Hepatic stellate cell (primary cell): Measurements from ENCODE around the gene TPM4.
"Not testable (repeated sequence)": the region's sequence is repeated elsewhere in the genome, so short reads cannot be mapped to it uniquely, and the experiment has no call there.

Source experiments
- DNase-seq: peaks from one replicate; pipeline ENCODE4 v3.0.0; 2011; ENCODE audit warnings: low spot score

TPM4 gene

DNA sequence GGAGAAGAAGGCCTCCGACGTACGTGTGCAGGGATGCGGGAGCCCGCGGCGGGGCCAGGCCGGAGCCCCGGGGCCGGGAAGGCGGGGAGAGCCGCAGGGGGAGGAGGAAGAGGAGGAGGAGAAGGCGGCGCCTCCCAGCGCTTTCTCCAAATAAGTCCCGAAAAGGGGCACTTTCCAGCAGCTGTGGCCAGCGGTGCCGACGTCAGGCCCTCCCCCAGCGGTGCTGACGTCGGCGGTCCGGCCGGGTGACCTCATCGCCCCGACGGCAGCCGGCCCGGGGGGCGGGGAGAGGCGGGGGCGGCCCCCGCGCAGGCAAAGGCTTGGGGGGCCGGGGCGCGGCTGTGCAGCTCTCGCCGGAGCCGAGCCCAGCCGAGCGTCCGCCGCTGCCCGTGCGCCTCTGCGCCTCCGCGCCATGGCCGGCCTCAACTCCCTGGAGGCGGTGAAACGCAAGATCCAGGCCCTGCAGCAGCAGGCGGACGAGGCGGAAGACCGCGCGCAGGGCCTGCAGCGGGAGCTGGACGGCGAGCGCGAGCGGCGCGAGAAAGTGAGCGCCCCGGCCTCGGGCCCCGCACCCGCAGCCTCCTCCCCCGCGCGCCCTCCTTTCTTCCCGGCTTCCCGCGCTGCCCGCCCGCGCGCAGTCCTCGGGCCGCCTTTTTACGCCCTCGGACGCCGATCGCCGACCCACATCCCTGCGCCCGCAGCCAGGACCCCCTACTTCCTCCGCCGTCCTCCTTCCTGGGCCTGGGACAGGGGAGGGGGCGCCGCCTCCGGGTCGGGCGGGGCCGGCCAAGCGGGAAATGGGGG lies at the start of gene TPM4:
Gene TPM4, plus strand, starts transcription at position 342 of the 804 bp plus-strand sequence. Its CDS starts 71 bp downstream, at position 413.
- peak; percentile 90 for DNase-seq

DNA sequence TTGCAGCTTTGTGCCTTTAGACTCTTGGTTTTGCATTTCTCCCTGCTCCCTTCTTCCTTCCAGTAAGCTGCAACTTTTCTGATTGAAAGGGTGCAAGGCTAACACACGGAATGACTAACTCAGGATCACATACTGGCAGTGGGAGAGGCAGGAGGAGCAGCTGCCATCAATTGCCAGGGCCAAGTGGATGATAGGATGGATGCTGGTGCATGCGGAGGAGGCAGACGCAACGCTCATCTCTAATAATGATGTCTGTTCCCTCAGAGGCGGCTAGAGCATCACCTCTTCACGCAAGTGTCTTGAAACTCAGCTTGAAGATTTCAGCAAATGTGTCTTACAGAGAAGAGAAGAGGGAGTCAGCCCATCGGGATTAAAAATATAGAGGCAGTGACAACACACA lies 49.5 kb upstream of the TPM4 start:
- no peak for DNase-seq

DNA sequence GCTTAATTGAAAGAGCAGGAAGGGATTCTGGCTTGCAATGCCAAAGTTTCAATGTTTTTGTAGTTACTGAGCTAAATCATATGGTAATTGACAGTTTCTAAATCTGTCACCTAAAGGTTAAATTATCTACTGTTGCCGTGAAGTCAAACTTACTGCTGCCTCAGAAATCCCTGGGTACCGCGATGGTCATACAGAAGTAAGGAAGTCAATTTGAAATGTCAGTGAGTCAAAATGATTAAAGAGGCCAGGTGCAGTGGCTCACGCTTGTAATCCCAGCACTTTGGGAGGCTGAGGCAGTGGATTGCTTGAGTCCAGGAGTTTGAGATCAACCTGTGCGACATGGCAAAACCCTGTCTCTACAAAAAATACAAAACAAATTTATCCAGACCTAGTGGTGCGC lies 48.8 kb upstream of the TPM4 start:
- DNase-seq: no peak

DNA sequence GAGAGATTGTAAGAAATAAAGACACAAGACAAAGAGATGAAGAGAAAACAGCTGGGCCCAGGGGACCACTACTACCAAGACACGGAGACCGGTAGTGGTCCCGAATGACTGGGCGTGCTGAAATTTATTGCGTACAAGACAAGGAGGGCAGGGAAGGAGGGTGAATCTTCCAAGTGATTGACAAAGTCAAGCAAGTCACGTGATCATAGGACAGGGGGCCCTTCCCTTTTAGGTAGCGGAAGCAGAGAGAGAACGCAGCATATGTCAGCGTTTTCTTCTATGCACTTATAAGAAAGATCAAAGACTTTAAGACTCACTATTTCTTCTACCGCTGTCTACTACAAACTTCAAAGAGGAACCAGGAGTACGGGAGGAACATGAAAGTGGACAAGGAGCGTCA lies 46.1 kb upstream of the TPM4 start:
- not testable (repeated sequence) for DNase-seq

DNA sequence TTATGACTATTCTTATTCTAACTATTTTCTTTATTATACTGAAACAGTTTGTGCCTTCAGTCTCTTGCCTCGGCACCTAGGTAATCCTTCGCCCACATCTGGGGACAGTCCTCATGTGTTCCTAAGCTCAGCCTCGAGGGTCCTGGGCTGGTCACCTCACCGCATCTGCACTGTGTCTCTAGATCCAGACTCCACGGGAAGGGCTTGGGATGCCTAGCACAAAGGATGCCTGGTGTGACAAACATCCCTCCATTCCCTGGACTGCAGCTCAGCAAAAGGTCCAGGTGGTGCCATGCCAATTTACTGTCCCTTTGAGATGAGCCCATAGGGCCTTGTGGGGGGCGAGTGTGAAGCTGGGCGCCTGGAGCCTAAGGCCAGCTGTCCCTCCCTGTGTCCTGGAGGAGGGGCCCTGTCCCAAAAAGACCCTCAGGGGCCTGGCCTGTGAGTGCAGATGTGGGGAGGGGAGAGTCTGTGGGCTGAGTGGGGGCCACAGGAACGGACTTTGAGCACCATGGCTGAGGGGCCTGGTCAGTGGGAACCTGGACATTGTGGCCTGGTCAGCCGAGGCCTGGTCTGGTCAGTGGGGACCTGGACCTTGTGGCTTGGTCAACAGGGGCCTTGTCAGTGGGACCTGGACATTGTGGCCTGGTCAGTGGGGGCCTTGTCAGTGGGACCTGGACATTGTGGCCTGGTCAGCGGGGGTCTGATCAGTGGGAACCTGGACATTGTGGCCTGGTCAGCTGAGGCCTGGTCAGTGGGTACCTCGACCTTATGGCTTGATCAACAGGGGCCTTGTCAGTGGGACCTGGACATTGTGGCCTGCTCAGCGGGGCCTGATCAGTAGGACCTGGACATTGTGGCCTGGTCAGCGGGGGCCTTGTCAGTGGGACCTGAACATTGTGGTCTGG lies 45.1 kb upstream of the TPM4 start:
- DNase-seq: no peak

DNA sequence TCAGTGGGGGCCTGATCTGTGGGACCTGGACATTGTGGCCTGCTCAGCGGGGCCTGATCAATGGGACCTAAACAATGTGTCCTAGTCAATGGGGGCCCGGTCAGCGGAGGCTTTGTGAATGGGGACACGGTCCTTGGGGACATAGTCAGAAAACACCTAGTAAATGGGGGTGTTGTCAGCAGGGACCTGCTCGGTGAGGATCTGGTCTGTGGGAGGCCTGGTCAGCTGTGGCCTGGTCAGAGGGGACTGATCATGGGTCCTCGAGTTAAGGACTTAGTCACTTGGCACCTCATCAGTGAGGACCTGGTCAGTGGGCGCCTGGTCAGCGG lies 44.5 kb upstream of the TPM4 start:
- DNase-seq: no peak

DNA sequence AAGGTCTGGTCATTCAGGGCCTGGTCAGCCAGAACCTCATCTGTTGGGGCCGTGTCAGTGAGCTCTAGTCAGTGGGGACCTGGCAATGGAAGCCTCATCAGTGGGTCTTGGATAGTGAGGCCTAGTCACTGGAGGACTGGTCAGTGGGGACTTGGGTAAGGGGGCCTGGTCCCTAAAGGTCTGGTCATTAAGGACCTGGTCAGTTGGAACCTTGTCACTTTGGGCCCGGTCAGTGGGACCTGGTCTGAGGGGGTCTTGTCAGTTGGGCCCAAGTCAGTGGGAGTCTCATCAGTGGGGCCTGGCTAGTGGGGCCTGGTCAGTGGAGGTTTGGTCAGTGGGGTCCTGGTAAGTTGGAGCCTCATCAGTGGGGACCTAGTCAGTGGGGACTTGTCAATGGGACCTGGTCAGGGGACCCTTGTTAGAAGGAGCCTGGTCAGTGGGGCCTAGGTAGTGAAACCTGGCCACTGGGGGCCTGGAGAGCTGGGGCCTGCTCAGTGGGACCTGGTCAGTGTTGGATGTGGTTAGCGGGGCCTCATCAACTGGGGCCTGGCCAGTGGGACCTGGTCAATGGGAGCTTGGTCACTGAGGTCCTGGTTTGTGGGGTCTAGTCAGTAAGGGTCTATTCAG lies 43.7 kb upstream of the TPM4 start:
- peak; percentile 1 for DNase-seq

DNA sequence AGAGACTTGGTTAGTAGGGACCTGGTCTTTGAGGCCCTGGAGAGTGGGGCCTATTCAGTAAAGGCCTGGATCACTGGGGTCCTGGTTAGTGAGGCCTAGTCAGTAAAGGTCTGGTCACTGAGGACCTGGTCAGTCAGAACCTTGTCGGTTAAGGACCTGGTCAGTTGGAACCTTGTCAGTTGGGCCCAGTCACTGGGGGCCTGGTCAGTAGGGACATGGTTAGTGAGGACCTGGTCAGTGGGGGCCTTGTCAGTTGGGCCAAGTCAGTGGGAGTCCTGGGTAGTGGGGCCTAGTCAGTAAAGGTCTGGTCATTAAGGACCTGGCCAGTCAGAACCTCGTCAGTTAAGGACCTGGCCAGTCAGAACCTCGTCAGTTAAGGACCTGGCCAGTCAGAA lies 43.2 kb upstream of the TPM4 start:
- DNase-seq: no peak

DNA sequence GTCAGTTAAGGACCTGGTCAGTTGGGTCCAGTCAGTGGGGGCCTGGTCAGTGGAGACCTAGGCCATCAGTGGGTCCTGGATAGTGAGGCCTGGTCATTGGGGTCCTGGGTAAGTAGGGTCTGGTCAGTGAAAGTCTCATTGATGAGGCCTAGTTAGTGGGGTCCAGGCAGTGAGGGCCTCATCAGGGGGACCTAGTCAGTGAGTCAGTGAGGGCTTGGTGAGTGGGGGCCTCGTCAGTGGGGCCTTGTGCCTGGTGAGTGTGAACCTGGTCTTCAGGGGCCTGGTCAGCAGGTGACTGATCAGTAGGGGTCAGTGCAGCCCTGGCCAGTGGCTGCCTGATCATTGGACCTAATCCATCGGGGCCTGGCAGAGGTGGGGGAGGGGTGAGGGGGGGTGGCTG lies 42.6 kb upstream of the TPM4 start:
- DNase-seq: no peak

DNA sequence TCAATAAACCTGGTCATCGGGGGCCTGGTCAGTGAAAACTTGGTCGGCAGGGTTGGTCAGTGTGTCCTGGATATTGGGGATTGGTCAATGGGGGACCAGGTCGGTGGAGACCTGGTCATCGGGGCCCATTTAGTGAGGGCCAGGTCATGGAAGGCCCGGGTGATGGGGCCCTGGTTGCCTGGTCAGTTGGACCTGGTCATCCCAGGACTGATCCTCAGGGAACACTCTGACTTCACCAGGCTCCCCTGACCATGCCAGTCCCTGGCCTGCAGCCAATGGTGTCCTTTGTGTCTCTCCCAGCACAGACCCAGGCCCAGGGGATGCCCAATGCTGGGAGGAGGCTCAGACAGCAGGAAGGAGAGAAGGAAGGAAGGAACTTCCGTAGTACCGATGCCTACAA lies 42.1 kb upstream of the TPM4 start:
- no peak for DNase-seq

DNA sequence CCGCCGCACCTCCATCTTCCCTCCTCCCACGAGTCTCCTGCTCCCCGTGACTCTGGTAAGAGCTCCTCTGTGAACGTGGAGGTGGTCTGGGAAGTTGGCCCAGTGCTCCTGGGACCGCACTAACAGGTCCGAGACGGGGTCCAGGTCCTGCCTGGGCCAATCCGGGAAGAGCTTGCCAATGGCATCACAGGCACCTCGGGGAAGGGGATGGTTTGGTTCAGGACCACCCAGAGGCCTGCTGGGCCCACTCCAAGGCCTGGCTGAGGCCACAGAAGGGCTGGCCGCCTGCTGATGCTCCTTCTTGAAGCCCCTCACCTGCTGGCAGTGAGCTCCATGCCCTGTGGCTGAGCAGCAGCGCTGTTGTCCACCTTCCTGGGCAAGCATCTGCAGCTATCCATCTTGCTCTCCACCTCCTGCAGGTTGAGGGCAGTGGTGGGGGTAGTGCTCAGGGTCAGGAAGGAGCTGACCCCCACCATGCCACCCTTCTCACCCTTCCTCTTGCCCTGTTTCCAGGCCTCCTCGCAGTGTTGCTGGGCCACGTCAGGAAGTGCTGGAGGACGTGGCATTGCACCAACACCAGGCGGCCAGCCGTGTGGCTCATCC lies 41.2 kb upstream of the TPM4 start:
- DNase-seq: no peak

DNA sequence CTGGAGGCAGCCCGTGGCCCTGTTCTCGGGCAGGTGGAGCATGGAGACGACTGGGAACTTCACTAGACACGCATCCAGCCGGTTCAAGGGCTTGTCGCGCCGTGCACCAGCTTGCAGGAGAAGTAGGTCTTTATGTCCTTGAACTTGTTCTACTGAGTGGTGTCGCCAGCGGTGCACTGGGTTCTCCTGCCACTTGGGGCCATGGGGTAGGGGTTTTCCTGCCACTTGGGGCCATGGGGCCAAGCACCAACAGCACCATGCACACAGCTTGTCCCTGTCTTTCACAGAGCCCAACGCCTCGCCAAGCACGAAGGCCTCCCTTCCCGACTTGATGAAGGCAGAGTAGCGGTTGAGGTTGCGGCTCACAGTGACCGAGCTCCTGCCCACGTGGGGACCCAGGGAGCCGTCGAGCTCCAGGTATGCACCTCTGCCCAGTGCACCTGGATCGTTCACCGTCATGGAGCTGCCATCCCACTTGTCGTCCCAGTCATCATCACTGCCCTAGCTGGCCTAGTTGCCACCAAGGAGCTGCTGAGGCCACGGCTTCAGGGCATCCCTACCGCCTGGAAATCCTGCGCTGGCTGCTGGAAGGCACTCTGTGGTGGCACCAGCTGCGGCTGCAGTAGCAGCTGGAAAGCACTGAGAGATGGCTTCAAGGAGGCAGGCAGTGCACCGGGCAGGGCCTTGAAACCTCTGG lies 40.5 kb upstream of the TPM4 start:
- DNase-seq: no peak

DNA sequence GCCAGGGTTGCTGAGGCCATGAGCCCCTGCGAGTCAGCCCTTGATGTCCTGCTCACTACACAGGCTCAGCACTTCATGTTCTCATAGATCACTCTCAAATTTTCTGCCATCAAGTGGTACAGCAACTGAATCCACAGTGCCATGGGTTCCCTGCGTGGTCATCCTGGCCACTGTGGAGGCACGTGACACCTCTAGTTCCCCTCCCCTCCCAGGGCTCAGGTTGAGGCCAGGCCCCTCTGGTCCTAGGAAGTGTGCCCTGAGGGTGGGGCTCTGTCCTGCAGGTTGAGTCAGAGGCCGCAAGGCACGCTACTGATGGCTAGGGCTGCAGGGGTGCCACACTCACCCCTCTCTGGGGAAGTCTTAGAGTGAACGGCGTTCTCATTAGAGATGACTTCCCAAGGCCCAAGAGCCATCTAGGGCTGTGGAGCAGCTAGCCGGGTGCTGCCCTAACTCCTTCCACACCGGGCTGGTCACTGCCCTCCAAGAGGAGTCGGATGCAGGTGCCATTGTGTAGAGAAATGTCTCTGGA lies 39.8 kb upstream of the TPM4 start:
- no peak for DNase-seq

DNA sequence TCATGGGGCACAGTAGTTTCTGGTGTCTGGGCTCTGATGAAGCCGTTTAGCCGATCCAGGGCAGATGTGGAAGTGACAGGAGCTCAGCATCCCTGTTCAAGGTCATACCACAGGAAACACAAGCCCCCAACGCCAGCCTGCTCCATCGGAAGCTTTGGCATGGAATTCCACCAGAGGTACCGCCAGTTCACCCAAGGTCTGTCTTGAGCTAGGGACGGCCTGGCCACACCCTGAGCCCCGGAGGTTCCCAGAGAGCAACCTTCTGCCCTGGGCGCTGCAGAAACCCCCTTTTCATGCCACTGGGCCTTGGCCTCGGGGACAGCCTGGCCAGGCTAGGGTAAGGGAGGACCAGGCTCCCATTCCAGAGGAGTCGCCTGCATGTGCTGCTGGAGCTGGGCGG lies 39.4 kb upstream of the TPM4 start:
- DNase-seq: no peak

DNA sequence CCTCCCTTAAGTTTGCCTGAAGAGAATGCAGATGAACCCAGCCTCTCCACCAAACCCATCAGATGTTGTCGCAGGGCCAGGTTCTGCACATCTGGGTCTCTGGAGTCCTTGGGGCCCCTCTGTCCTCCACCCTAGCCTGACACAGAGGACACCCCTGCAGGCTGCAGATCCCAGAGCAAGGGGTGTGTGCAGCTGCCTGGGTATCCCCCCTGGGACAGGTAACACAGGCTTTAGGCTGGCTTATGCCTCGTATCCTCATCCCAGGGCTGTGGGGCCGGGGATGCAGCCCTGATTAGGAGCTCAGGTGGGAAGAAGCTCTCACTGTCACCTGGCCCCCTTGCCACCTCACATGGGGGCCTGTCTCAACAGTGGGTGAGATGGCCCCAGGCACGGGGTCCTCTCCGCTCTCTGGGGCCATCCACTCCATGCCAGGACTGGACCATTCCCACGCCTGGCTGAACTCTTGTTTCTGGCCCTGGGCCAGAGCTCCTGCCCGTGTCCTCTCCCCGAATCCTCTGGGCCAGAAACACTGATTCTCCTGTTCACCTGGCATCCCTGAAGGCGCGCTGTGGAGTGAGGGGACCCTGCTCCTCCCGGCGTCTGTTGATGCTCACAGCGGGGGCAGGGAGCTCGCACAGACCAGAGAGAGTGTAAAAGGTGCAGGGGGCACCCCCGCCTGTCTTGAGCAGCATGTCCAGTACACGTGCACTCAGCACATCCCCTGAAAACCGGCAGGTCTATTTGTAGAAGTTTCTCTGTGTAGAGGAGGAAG lies 38.7 kb upstream of the TPM4 start:
- no peak for DNase-seq

DNA sequence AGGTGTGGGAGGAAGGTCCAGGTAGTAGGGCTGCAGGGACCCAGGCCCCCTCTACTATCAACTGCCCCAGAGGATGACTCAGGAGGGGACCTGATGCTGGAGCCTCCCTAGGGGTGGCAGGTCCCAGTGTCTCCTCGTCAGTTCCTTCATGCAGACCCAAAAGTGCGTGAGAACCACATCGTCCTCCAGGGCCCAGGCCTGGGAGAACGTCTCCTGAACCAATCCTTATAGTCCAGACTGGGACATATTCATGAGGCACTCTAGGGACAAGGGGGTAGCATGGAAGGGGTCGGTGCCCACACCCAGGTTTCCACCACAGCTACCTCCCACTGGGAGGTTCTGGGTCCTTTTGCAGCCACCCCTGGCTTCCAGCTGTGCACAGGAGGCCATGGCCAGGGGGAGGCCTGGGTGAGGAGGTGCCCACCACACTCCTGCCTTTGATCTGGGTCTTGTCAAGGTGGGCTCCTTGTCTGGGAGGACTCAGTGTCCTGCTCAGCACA lies 38.0 kb upstream of the TPM4 start:
- no peak for DNase-seq

DNA sequence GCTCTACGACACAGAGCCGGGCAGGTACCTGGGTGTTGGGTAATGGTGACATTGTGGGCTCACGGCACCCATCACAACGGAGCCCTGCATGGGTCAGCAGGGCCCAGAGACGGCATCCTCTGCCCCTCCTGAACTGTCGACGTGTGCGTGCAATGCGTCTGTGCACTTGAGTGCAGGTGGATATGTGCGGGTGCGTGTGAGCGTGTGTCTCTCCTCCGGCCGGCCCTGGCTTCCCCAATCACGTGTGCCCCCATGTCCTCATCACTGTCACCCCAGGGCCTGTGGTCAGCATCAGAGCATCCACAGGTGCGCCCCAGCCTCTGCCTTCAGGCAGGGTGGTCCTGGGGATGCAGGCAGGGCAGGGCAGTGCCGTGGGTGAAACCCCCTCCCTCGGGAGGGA lies 37.2 kb upstream of the TPM4 start:
- DNase-seq: no peak

DNA sequence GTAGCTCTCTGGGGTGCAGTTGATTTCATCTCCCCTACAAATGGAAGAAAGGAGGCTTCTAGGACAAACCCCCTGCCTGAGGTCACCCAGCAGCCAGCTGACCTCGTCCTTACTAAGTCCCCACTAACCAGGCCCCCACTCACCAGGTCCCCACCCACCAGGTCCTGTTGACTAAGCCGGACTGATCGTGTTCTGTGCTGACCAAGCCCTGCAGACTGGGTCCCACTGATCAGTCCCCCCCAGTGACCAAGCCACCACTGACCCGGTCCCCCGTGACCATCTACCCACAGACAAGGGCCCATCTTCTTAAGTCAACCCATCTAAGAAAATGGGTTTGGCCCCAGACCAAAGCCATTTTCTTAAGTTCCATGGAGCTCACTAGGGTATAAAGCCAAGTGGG lies 36.8 kb upstream of the TPM4 start:
- no peak for DNase-seq

DNA sequence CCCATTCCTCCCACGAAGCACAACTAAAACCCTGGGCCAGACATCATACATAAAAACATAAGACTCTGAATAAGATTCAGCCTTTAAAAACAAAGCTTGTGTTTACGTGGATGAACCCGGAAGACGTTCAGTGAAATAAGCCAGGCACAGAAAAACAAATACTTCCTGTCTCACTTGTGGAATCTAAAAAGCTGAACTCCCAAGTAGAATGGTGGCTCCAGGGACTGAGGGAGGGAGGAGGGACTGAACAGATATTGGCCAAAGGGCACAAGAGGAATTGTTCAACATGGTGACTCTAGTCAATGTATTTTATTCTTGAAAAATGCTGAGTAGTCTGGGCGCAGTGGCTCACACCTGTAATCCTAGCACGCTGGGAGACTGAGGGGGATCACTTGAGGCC lies 35.7 kb upstream of the TPM4 start:
- DNase-seq: no peak

DNA sequence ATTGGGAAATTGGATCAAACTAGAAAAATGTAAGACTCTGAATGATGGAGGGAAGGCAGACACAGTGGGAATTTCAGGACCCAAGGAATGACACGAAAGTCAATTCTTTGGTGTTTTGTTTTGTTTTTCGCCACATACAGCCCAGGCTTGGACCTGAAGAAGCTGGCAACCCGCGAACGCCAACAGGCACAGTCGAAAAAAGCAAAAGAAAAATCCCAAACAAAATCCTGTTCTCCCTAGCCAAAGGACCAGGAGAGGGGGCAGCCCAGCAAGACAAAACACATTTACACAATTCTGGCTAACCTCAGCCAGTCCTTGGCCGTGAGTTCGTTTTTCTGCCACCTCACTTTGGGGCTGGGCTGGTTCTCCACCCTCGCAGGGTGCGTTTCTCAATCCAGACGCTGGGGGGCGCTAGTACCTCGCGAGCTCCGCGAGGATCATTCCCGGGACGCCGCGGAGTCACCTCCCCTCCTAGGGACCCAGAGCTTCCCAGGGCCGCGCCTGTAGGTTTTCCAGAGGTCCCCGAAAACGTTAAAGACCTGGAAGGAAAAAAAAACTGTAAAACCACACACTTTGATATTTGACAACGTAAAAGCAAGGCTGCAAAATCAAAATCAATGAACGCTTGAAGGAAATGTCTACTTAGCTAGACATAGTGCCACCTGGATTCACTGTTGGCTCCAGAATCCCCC lies 34.9 kb upstream of the TPM4 start:
- peak; percentile 92 for DNase-seq
